Measurements from ENCODE around the gene PIGV. TPM values are rescaled to one million over a fixed set of nuclear protein-coding genes. Genes with fewer than 3 reads are reported as not detected.
"Not testable (repeated sequence)": the region's sequence is repeated elsewhere in the genome, so short reads cannot be mapped to it uniquely, and the experiment has no call there.

Gene PIGV
- total RNA-seq, 4 donors from 2014 or later: 11.8 to 15.2 (median 13.7) TPM

DNA sequence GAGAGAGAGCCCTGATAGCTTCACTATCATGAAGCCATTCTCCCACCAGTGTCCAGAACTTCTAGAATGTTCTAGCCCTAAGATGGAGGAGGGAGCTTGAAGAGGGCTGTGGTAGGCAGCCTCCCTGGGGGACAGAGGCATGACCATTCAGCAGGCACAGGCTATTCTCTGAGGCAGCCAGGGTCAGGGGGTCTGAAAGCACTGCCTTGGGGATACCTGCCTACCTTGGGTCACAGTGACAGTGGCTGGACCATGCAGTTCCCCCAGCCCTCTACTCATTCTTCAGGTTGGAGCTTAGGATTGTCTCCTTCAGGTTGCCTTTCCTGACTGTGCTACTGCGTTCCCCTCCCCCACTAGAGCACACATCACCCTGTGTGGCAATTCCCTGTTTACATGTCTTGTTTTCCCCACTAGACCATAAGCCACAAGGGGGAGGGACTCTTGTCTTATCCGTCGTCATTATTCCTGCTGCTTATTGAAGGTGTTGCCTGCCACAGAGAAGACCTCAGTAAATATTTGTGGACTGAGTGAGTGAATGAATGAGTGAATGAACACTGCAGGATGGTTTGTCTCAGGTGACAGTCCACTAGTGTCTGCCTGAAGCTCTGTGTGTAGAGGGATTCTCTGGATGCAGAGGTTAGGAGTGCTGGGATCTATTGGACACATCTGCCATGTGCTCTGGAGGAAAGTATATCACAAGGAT lies 43.9 kb downstream of the PIGV start:
- H3K9me3 ChIP-seq: no peaks in the 10 kb centered on the region
- H3K4me1 ChIP-seq: peaks cover 25 to 33% (median 33%) of the 10 kb centered on the region in 4 donors
- no peaks in the 10 kb centered on the region for H3K27me3 ChIP-seq
- TF ChIP-seq POLR2AphosphoS5 (IDR thresholded peaks at IDR 0.05) (no peak), POLR2A (IDR thresholded peaks at IDR 0.05; ENCODE audit: low read depth) (no peak), EP300 (IDR thresholded peaks at IDR 0.05) (no peak)
- TF ChIP-seq, protein P1, sequence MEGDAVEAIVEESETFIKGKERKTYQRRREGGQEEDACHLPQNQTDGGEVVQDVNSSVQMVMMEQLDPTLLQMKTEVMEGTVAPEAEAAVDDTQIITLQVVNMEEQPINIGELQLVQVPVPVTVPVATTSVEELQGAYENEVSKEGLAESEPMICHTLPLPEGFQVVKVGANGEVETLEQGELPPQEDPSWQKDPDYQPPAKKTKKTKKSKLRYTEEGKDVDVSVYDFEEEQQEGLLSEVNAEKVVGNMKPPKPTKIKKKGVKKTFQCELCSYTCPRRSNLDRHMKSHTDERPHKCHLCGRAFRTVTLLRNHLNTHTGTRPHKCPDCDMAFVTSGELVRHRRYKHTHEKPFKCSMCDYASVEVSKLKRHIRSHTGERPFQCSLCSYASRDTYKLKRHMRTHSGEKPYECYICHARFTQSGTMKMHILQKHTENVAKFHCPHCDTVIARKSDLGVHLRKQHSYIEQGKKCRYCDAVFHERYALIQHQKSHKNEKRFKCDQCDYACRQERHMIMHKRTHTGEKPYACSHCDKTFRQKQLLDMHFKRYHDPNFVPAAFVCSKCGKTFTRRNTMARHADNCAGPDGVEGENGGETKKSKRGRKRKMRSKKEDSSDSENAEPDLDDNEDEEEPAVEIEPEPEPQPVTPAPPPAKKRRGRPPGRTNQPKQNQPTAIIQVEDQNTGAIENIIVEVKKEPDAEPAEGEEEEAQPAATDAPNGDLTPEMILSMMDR (IDR thresholded peaks at IDR 0.05): no peak
- no peak overlapping the region for H3K4me3 ChIP-seq
- 62% methylated on average over 3 of the region's 3 CpGs for WGBS
- intact Hi-C loops (cut with DNase I): no loop called here
- peaks cover 22 to 62% (median 51%) of the 10 kb centered on the region in 4 donors for H3K36me3 ChIP-seq
- no peak for DNase-seq (ENCODE audit: extremely low spot score)
- H3K27ac ChIP-seq (replicated peaks in 1 of 4): no peak overlapping the region

DNA sequence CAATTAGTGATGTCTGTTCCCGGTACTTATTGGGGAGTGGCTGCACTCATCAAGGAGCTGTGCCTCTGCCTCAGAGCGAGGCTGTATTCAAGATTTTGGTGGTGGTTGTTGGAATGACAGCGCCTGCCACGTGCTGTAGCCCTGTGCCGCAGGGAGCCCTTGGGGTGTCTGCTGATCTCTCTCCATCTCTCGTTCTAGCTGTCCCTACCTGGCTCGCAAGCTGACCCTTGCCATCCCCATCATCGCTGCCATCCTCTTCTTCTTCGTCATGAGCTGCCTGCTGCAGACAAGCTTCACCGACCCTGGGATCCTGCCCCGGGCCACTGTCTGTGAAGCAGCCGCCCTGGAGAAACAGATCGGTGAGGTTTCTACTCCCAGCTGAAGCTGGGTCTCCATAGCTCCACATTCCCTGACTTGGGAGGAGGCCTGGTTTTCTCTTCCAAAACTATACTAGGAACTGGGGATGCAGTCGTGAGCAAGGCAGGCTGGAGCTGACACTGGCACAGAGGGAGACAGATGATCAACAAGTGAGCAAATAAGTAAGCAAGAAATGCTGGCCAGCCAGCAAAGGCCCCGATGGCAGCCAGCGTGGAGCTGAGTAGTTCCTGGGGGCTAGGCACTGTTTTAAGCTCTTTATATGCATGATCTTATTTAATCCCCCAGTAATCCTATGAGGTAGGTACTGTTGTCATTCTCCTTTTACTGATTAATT lies 44.7 kb downstream of the PIGV start:
- Histone ChIP-seq H3K4me3 (no peak overlapping the region), H3K27ac (replicated peaks in 1 of 4) (no peak overlapping the region), H3K9me3 (no peaks in the 10 kb centered on the region), H3K27me3 (no peaks in the 10 kb centered on the region), H3K4me1 (peaks cover 23 to 29% (median 28%) of the 10 kb centered on the region in 4 donors), H3K36me3 (peaks cover 22 to 63% (median 54%) of the 10 kb centered on the region in 4 donors)
- intact Hi-C loops (cut with DNase I): no loop called here
- 90% methylated on average over 14 of the region's 16 CpGs for WGBS
- TF ChIP-seq EP300 (IDR thresholded peaks at IDR 0.05) (no peak), POLR2A (IDR thresholded peaks at IDR 0.05; ENCODE audit: low read depth) (no peak), POLR2AphosphoS5 (IDR thresholded peaks at IDR 0.05) (no peak)
- TF ChIP-seq, protein P1 (IDR thresholded peaks at IDR 0.05): no peak
- no peak for DNase-seq (ENCODE audit: extremely low spot score)

DNA sequence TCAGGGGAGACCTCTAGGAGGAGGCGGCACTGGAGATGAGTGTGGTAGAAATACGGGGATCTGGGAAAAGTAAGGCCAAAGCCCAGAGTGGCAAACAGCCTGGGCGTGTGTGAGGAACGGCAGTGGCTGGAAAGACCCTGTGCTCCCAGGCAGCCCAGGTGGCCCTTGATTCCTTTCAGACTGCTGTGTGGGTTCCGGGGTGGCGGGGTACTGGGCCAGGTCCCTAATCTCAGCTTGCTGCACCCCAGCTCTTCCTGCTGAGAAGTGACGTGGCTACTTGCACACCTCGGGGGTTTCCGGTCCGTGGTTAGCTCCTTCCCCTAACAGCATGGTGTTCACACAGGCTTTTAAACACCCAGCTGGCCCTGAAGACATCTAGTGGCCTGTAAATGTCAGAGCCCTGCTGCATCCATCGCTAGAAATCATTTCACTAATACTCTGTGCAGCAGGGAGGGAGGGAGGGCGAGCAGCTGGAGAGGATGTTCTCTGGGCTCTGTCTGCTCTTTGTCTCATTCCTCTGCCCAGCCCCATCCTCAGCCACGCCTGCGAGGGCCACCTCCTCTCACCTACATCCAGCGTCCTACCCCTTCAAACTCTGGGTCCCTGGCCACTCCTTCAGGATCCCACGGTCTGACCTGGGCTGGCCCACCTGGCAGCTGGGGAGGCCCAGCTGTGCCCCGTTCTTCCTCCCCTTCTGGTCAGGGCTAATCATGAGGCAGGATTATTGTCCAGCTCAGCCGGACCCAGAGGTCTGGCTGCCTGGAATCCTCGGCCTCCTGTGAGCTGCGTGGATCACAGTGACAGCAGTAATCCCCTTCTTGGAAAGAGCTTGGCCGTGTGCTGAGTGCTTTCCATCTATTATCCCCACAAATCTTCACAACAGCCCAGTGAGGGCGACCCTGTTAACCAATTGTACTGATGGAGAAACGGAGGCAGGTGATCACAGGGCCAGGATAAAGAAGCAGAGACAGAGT lies 46.0 kb downstream of the PIGV start:
- H3K27ac ChIP-seq (replicated peaks in 1 of 4): no peak overlapping the region
- peaks cover 22 to 74% (median 66%) of the 10 kb centered on the region in 4 donors for H3K36me3 ChIP-seq
- 83% methylated on average over 18 of the region's 23 CpGs for WGBS
- H3K27me3 ChIP-seq: no peaks in the 10 kb centered on the region
- DNase-seq (ENCODE audit: extremely low spot score): no peak
- TF ChIP-seq POLR2A (IDR thresholded peaks at IDR 0.05; ENCODE audit: low read depth) (no peak), EP300 (IDR thresholded peaks at IDR 0.05) (no peak), POLR2AphosphoS5 (IDR thresholded peaks at IDR 0.05) (no peak)
- TF ChIP-seq, protein P1 (IDR thresholded peaks at IDR 0.05): no peak
- intact Hi-C loops (cut with DNase I): no loop called here
- no peak overlapping the region for H3K4me3 ChIP-seq
- no peaks in the 10 kb centered on the region for H3K9me3 ChIP-seq
- peaks cover 9 to 16% (median 15%) of the 10 kb centered on the region in 4 donors for H3K4me1 ChIP-seq

DNA sequence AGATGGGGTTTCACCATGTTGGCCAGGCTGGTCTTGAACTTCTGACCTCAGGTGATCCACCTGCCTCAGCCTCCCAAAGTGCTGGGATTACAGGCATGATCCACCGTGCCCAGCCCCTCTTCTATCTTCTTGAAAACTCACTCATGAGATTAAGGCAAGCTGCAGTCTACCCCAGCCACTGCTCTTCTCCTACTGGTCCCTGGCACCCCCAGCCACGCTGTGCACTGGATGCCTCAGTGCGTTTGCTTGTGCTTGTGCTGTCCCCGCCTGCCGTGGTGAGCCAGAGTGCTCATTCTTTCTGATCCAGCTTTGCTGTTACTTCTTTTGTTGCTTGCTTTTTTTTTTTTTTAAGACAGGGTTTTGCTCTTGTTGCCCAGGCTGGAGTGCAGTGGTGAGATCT lies 49.9 kb downstream of the PIGV start:
- H3K4me1 ChIP-seq; H3K27ac ChIP-seq (replicated peaks in 1 of 4); H3K9me3 ChIP-seq; H3K4me3 ChIP-seq; DNase-seq (ENCODE audit: extremely low spot score); intact Hi-C loops (cut with DNase I); H3K27me3 ChIP-seq: not testable (repeated sequence)
- H3K36me3 ChIP-seq: peaks cover 17 to 96% (median 88%) of the 10 kb centered on the region in 4 donors
- 91% methylated on average over 5 of the region's 5 CpGs for WGBS

All from esophagus muscularis mucosa (tissue), 4 donors.